OCI-LY1 (cell line): ENCODE measurements around the gene CYP2W1.

Experiments used
- CTCF ChIP-seq: fragments of 200-600 bp; sonication (generic), shearing (Covaris generic); IDR thresholded peaks from 2 replicates; pipeline ENCODE4 v1.5.1; 2017; ENCODE audit warnings: mild to moderate bottlenecking, antibody characterized with exemption, low read length, moderate library complexity, mixed read lengths
- EZH2 ChIP-seq: fragments of 200-600 bp; sonication (generic), shearing (Covaris generic); IDR thresholded peaks from 2 replicates; pipeline ENCODE4 v1.8.0; 2017; ENCODE audit warnings: borderline replicate concordance, mixed run types, mild to moderate bottlenecking, antibody characterized with exemption, low read length, moderate library complexity, mixed read lengths

- TF ChIP-seq EZH2 (no peak), CTCF (no peak)
These were observed 47.6 kb downstream of the CYP2W1 start for GRCh38 chr7:1030444-1031070.
